Osteoblast (primary cell): ENCODE measurements around the gene HIKESHI. TPM values are rescaled to one million over a fixed set of nuclear protein-coding genes. Genes with fewer than 3 reads are reported as not detected.
"Not testable (repeated sequence)": the region's sequence is repeated elsewhere in the genome, so short reads cannot be mapped to it uniquely, and the experiment has no call there.

Experiments
- DNase-seq: peaks from one replicate; pipeline ENCODE4 v3.0.0; 2011; ENCODE audit warnings: low spot score, mixed read lengths; ENCODE audit not compliant: insufficient read length; ENCODE audit errors: missing footprints
- H2AFZ ChIP-seq: 2 replicates; pipeline ENCODE4 v1.6.0; 2011; ENCODE audit warnings: mild to moderate bottlenecking, low read length
- H3K27ac ChIP-seq: 2 replicates; pipeline ENCODE4 v1.5.1; 2011; ENCODE audit warnings: mild to moderate bottlenecking, low read depth, low read length, moderate library complexity
- H3K27me3 ChIP-seq: 2 replicates; pipeline ENCODE4 v1.6.0; 2012; ENCODE audit warnings: mild to moderate bottlenecking, control low read depth, inconsistent platforms, low read length, moderate library complexity; ENCODE audit not compliant: insufficient read depth
- H3K36me3 ChIP-seq: 2 replicates; pipeline ENCODE4 v1.5.1; 2011; ENCODE audit warnings: mild to moderate bottlenecking, low read length, control low read depth, moderate library complexity; ENCODE audit not compliant: insufficient read depth
- H3K4me1 ChIP-seq: 2 replicates; pipeline ENCODE4 v1.5.1; 2011; ENCODE audit warnings: mild to moderate bottlenecking, low read length, control low read depth, moderate library complexity; ENCODE audit not compliant: insufficient read depth
- H3K4me2 ChIP-seq: 2 replicates; pipeline ENCODE4 v1.6.0; 2011; ENCODE audit warnings: mild to moderate bottlenecking, low read length; ENCODE audit not compliant: insufficient read depth
- H3K4me3 ChIP-seq: fragments of 200-600 bp; sonication (generic); 3 replicates; pipeline ENCODE4 v1.5.1; 2012; ENCODE audit warnings: mild to moderate bottlenecking, low read length, inconsistent platforms; ENCODE audit not compliant: insufficient read depth
- H3K79me2 ChIP-seq: 2 replicates; pipeline ENCODE4 v1.6.0; 2012; ENCODE audit warnings: mild to moderate bottlenecking, low read length, control low read depth, inconsistent platforms; ENCODE audit not compliant: insufficient read depth
- H3K9me3 ChIP-seq: 2 replicates; pipeline ENCODE4 v1.5.1; 2011; ENCODE audit warnings: low read depth, low read length, control low read depth
- H4K20me1 ChIP-seq: 2 replicates; pipeline ENCODE4 v1.6.0; 2012; ENCODE audit warnings: mild to moderate bottlenecking, low read length, control low read depth; ENCODE audit not compliant: insufficient read depth
- total RNA-seq: library from RNA; depleted of rRNA; stranded (reverse); fragments of >200 nt; gene quantifications from 2 replicates; pipeline ENCODE4 v1.2.3, GENCODE V29; 2012
- TF ChIP-seq, protein P1 (sequence below): IDR thresholded peaks from 2 replicates; pipeline ENCODE4 v1.5.1; 2011; ENCODE audit warnings: mild to moderate bottlenecking, low read depth, low read length, moderate library complexity; ENCODE audit errors: extremely low read depth

HIKESHI gene
- total RNA-seq, 1 donor = 65.9 TPM

GRCh38 chr11:86341382-86341781 is 39.3 kb downstream of the HIKESHI start:
- no peak overlapping the region for H3K4me3 ChIP-seq
- no peaks in the 10 kb centered on the region for H3K27me3 ChIP-seq
- TF ChIP-seq, protein P1, sequence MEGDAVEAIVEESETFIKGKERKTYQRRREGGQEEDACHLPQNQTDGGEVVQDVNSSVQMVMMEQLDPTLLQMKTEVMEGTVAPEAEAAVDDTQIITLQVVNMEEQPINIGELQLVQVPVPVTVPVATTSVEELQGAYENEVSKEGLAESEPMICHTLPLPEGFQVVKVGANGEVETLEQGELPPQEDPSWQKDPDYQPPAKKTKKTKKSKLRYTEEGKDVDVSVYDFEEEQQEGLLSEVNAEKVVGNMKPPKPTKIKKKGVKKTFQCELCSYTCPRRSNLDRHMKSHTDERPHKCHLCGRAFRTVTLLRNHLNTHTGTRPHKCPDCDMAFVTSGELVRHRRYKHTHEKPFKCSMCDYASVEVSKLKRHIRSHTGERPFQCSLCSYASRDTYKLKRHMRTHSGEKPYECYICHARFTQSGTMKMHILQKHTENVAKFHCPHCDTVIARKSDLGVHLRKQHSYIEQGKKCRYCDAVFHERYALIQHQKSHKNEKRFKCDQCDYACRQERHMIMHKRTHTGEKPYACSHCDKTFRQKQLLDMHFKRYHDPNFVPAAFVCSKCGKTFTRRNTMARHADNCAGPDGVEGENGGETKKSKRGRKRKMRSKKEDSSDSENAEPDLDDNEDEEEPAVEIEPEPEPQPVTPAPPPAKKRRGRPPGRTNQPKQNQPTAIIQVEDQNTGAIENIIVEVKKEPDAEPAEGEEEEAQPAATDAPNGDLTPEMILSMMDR = no peak
- no peak overlapping the region for H2AFZ ChIP-seq
- H3K4me1 ChIP-seq = no peaks in the 10 kb centered on the region
- H3K4me2 ChIP-seq = no peak overlapping the region
- DNase-seq = no peak
- no peaks in the 10 kb centered on the region for H3K9me3 ChIP-seq
- peaks cover 11% of the 10 kb centered on the region for H3K79me2 ChIP-seq
- H3K36me3 ChIP-seq = peaks cover 7% of the 10 kb centered on the region
- H3K27ac ChIP-seq = no peak overlapping the region
- no peaks in the 10 kb centered on the region for H4K20me1 ChIP-seq

GRCh38 chr11:86346513-86346912 is 44.5 kb downstream of the HIKESHI start:
- Histone ChIP-seq H3K4me1 (no peaks in the 10 kb centered on the region), H3K36me3 (peaks cover 5% of the 10 kb centered on the region), H3K4me2 (no peak overlapping the region), H3K79me2 (peaks cover 11% of the 10 kb centered on the region), H3K4me3 (no peak overlapping the region), H4K20me1 (no peaks in the 10 kb centered on the region), H2AFZ (no peak overlapping the region), H3K9me3 (no peaks in the 10 kb centered on the region), H3K27me3 (no peaks in the 10 kb centered on the region), H3K27ac (no peak overlapping the region)
- TF ChIP-seq, protein P1 = no peak
- DNase-seq = no peak

DNA sequence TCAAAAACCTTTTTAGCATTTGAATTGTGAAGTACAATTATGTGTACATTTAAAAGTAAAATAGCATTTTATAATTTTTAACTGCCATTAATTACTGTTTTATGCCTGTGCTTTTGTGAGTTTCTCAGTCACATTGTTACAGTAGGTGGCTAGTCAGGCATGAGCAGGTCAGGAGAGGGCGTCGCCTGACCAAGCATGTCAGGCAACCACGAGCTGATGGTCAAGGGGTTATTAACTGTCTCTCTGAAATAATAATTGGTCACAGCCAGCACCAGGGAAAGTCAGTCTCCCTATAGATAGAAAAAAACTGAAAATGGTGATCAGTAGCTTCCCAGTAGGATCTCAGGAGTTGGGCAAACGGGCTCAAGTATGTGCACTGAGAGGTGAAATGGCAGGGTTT is 53.2 kb downstream of the HIKESHI start:
- TF ChIP-seq, protein P1 = no peak
- H3K9me3 ChIP-seq = no peaks in the 10 kb centered on the region
- no peak overlapping the region for H3K4me2 ChIP-seq
- no peaks in the 10 kb centered on the region for H3K4me1 ChIP-seq
- no peaks in the 10 kb centered on the region for H3K36me3 ChIP-seq
- no peaks in the 10 kb centered on the region for H4K20me1 ChIP-seq
- H3K79me2 ChIP-seq = no peaks in the 10 kb centered on the region
- no peak overlapping the region for H2AFZ ChIP-seq
- H3K4me3 ChIP-seq = no peak overlapping the region
- no peaks in the 10 kb centered on the region for H3K27me3 ChIP-seq
- no peak overlapping the region for H3K27ac ChIP-seq
- no peak for DNase-seq

DNA sequence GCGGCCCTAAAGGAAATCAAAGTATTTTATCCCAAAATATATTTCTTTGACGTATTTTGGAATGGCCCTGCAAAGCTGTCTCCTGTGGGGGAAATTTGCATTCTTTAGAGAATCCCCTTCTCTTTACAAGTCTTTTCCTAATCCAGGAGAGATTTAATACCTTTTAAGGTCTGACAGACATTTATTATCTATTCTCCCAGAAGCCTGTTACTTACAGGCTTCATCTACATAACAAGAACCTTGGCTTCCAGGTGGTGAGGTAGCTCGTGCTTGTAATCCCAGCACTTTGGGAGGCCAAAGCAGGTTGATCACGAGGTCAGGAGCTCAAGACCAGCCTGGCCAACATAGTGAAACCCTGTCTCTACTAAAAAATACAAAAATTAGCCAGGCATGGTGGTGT is 55.4 kb downstream of the HIKESHI start:
- not testable (repeated sequence) for H3K36me3 ChIP-seq, H3K27me3 ChIP-seq, H3K9me3 ChIP-seq, H3K4me2 ChIP-seq, H3K4me1 ChIP-seq, DNase-seq, H4K20me1 ChIP-seq, H3K79me2 ChIP-seq, H2AFZ ChIP-seq, H3K4me3 ChIP-seq, H3K27ac ChIP-seq
